Chondrocyte (in vitro differentiated cells): ENCODE measurements around the gene TUBG1. TPM values are rescaled to one million over a fixed set of nuclear protein-coding genes. Genes with fewer than 3 reads are reported as not detected.

Experiments used
- DNase-seq: peaks from one replicate; pipeline ENCODE4 v3.0.0; 2021; ENCODE audit warnings: mixed read lengths, low spot score
- H3K27ac Mint-ChIP-seq: one replicate; pipeline ENCODE4 v1.8.0; 2021; ENCODE audit warnings: mild to moderate bottlenecking, moderate library complexity, mixed read lengths; ENCODE audit not compliant: unreplicated experiment
- H3K27me3 Mint-ChIP-seq: 2 replicates; pipeline ENCODE4 v1.8.0; 2021; ENCODE audit warnings: low read depth, mixed read lengths
- H3K36me3 Mint-ChIP-seq: 2 replicates; pipeline ENCODE4 v1.8.0; 2021; ENCODE audit warnings: low read depth, mixed read lengths
- H3K4me1 Mint-ChIP-seq: 2 replicates; pipeline ENCODE4 v1.8.0; 2021; ENCODE audit warnings: low read depth, mild to moderate bottlenecking, mixed read lengths
- H3K4me3 Mint-ChIP-seq: one replicate; pipeline ENCODE4 v1.8.0; 2021; ENCODE audit warnings: mild to moderate bottlenecking, moderate library complexity, mixed read lengths; ENCODE audit not compliant: unreplicated experiment
- H3K9me3 Mint-ChIP-seq: 2 replicates; pipeline ENCODE4 v1.8.0; 2021; ENCODE audit warnings: low read depth, mixed read lengths
- CTCF ChIP-seq: fragments of 200-600 bp; sonication (generic); IDR thresholded peaks from 2 replicates; pipeline ENCODE4 v1.5.0; 2021; ENCODE audit warnings: antibody characterized with exemption, mild to moderate bottlenecking, moderate library complexity
- total RNA-seq: library from RNA; stranded (reverse); gene quantifications from 3 replicates; pipeline ENCODE4 v1.2.1, GENCODE V29; 2021

TUBG1 gene
- total RNA-seq, 1 donor from 2014 or later = 41.1 TPM

GRCh38 chr17:42563543-42563942, 45.9 kb upstream of the TUBG1 start:
- H3K36me3 Mint-ChIP-seq = peaks cover 5% of the 10 kb centered on the region
- DNase-seq = no peak
- peaks cover 45% of the 10 kb centered on the region for H3K4me1 Mint-ChIP-seq
- H3K27ac Mint-ChIP-seq = peak overlapping the region; percentile 61
- peak overlapping the region; percentile 60 for H3K4me3 Mint-ChIP-seq
- H3K9me3 Mint-ChIP-seq = no peaks in the 10 kb centered on the region
- no peak for TF ChIP-seq CTCF
- H3K27me3 Mint-ChIP-seq = no peaks in the 10 kb centered on the region

GRCh38 chr17:42563950-42564349, 45.5 kb upstream of the TUBG1 start:
- Mint-ChIP-seq H3K4me1 (peaks cover 48% of the 10 kb centered on the region), H3K36me3 (peaks cover 7% of the 10 kb centered on the region), H3K27me3 (no peaks in the 10 kb centered on the region), H3K9me3 (no peaks in the 10 kb centered on the region), H3K27ac (peak overlapping the region; percentile 61), H3K4me3 (peak overlapping the region; percentile 60)
- no peak for DNase-seq
- TF ChIP-seq CTCF = no peak

GRCh38 chr17:42564815-42565522, 44.5 kb upstream of the TUBG1 start:
- peaks cover 11% of the 10 kb centered on the region for H3K36me3 Mint-ChIP-seq
- no peaks in the 10 kb centered on the region for H3K27me3 Mint-ChIP-seq
- H3K4me3 Mint-ChIP-seq = no peak overlapping the region
- DNase-seq = no peak
- no peaks in the 10 kb centered on the region for H3K9me3 Mint-ChIP-seq
- no peak for TF ChIP-seq CTCF
- peak overlapping the region; percentile 51 for H3K27ac Mint-ChIP-seq
- H3K4me1 Mint-ChIP-seq = peaks cover 52% of the 10 kb centered on the region

GRCh38 chr17:42565523-42566214, 43.8 kb upstream of the TUBG1 start:
- no peak for TF ChIP-seq CTCF
- DNase-seq = no peak
- H3K9me3 Mint-ChIP-seq = no peaks in the 10 kb centered on the region
- H3K27ac Mint-ChIP-seq = peak overlapping the region; percentile 91
- peaks cover 47% of the 10 kb centered on the region for H3K4me1 Mint-ChIP-seq
- H3K36me3 Mint-ChIP-seq = peaks cover 12% of the 10 kb centered on the region
- no peak overlapping the region for H3K4me3 Mint-ChIP-seq
- H3K27me3 Mint-ChIP-seq = no peaks in the 10 kb centered on the region

GRCh38 chr17:42566215-42566882, 43.1 kb upstream of the TUBG1 start:
- peaks cover 44% of the 10 kb centered on the region for H3K4me1 Mint-ChIP-seq
- DNase-seq = no peak
- peak overlapping the region; percentile 89 for H3K4me3 Mint-ChIP-seq
- TF ChIP-seq CTCF = no peak
- no peaks in the 10 kb centered on the region for H3K27me3 Mint-ChIP-seq
- no peaks in the 10 kb centered on the region for H3K9me3 Mint-ChIP-seq
- H3K27ac Mint-ChIP-seq = peak overlapping the region; percentile 91
- H3K36me3 Mint-ChIP-seq = peaks cover 18% of the 10 kb centered on the region
